NCI-H1092 treated with DMSO at 0.1 percent for 48 hours (cell line): Measurements from ENCODE around the gene FREM3.

Source experiments
- DNase-seq: peaks from one replicate; lab custom pipeline; 2025; lab: John Stamatoyannopoulos, UW

The FREM3 gene

DNA sequence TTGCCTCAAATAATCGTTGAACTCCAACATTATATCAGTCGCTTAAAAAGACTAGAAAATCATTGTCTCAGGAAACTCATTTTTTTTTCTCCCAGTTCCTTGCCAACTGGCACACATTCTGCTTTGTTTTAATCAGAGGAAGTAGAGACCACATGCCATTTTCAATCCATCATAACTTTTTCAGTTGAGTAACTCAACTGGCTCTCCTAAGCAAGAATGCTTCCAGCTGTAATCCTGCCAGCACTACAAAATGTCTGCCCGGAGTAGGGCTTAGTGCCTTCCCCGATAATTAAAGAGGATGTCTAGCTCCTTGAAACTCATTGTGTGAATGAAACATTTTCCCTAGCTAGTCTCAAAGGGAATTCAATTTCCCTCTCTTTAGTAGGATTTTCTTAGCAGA is 33.0 kb downstream of the FREM3 start:
- DNase-seq = no peak

DNA sequence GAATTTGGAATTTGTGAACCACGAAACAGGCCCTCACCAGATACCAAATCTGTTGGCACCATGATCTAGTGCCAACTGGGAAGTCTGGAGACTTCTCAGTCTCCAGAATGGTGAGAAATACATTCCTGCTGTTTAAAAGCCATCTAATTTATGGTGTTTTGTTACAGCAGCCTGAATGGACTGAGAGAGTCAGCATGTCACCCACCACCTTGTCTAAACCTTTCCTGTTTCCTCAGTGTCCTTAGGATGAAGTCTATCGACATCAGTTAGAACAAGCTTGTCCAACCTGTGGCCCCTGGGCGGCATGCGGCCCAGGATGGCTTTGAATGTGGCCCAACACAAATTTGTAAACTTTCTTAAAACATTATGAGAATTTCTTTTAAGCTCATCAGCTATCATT is 42.1 kb downstream of the FREM3 start:
- no peak for DNase-seq

DNA sequence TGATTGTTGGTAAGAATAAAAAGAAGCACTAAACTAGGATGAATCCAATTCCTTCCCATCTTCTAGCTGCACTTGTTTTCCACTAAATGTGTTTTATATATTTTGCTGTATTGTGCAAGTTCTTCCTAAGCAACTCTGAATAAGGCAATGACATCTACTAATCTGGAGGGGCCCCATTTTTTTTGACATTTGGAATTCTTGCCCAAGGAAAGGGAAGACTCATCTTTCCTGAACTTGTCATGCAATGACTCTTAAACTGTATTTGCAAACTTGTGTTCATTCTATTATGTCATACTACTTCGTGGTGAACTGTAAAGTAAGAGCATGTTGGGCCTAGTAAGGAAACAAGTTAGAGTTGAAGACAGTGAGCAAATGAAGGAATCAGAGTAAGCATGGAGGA is 45.9 kb downstream of the FREM3 start:
- no peak for DNase-seq

DNA sequence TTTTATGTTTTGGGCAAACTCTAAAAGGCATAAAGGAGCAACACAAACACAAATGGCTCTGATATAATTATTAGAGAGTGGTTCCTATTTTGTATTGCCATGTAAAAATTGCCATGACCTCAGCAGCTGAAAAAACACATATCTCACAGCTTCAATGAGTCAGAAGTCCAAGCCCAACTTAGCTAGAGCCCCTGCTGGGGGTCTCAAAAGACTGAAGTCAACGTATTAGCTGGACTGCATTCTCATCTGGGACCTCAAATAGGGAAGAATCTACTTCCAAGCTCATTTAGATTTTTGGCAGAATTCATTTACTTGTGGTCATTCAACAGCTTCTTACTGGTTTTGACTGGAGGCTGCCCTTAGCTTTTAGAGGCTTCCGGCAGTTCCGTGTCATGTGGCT is 47.4 kb downstream of the FREM3 start:
- no peak for DNase-seq

DNA sequence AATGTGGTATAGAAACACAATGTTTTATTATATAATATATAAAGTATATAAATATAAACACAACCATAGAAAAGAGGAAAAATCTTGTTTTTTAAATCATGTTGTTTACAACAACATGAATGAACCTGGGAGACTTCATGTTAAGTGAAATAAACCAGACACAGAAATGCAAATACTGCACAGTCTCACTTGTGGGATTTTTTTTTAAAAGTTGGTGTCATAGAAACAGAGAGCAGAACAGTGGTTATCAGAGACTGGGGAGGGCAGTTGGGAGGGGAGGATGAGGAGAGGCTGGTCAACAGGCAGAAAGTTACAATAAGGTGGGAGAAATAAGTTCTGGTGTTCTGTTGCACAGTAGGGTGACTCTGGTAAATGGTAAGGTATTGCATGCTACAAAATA is 57.1 kb downstream of the FREM3 start:
- no peak for DNase-seq

DNA sequence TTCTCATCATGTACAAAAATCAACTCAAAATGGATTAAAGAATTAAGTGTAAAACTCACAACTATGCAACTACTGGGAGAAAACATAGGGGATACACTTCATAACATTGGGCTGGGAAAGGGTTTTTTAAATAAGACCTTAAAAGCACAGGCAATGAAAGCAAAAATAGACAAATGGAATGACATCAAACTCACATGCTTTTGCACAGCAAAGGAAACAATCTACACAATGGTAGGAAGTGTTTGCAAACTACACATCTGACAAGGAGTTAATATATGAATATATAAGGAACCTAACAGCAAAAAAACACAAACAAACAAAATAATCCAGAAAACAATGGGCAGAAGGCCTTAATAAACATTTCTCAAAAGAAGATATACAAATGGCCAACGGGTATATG is 57.9 kb downstream of the FREM3 start:
- no peak for DNase-seq

DNA sequence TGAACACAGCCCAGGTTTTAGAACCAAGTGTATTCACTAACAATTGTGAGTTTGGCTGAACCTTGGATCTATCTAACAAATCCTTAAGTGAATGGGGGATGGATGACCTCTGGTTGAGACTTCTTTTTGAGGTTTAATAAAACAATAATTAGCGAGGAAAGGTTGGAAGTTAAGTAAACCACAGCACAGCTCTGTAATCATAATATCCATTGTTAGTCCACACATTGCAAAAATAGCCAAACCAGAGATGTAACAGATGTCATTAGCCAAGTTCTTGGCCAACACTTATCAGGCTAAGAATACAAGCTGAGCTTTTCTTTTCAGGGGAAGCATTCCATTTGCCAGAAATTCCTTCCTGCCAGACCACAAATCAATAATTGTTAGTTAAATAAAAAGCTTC is 59.1 kb downstream of the FREM3 start:
- no peak for DNase-seq

DNA sequence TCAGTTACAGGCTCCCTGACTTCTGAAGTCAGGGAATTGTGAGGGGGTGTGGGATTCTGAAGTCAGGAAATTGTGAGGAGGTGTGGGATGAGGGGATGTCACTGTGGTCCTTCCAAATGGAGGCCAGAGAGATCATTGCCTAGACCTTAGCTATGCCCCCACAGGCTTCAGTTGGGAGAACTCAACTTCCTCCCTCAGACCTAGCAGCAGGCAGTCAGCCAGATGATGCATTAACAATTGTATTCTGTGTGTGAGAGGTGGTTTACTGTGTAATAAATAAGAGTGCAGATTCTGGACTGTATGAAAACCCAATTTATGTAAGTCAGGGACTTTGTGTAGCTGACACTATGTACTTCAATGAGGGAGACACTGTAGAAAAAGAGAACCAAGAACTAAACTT is 65.7 kb downstream of the FREM3 start:
- no peak for DNase-seq

DNA sequence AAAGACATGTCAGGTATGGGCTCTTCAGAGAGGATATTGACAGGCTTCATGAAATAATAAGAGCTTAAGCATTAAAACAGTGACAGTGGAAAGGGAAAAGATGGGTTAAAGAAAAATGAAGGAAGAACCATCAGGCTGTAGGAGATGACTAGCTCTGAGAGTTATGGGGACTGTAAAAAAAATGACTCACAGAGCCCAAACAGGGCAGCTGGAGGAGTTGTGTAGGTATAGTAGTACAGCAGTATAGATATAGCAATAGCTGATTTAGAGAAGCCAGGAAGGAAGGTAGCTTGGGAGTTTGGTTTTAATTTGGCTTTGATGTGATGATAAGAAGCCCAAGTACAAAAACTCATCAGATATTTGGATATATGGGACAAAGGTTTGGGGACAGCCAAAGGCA is 66.6 kb downstream of the FREM3 start:
- DNase-seq = no peak

DNA sequence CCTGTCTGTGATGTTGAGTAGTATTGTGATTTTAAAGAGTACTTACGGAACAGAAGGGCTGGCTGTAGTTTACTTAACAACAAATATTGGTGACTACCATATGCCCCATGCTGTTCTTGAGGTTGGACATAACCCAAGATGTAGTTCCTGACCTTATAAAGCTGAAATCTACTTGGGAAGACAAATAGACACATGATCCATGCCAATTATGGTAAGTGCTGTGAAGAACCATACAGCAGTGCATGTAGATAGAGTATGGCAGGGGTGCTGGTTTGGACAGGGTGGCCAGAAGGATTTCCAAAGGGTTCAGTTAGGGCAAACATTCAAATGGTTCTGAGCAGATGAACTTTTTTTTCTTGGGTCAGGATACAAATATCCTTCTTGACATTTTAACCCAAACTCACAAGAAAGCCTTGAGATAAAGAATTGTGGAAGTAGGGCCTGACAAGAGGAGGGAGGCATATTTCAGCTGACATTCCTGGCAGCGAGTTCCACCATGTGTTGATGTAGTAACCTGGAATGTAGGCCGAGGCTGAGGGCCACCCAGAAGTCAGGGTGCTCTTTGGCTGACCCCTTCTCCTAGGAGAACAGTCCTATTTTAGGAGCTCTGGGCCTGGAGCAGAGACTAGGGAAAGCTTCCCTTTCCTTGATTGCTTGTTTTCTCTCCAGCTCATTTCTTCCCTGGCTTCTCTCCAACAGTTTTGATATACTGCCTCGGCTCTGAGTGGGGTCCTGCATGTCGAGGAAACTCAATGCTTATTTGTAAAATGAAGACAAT is 74.2 kb downstream of the FREM3 start:
- DNase-seq = peak; percentile 68

DNA sequence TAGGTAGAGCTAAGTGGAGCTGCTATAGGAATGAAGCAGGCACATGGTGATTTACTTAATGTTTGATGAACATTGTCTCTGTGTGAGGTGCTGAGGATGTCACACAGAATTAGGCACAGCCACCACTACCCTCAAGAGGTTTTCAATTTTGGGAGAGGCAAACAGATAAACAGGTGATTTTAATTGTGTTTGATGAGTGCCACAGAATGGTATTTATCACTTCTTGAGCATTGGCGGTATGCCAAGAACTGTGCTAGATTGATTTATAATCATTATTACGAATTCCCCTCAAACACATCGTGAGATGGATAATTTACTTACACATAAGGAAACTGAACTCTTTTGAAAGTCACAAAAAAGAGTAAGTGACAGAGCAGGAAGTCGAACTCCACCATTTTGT is 74.8 kb downstream of the FREM3 start:
- DNase-seq = peak; percentile 42

DNA sequence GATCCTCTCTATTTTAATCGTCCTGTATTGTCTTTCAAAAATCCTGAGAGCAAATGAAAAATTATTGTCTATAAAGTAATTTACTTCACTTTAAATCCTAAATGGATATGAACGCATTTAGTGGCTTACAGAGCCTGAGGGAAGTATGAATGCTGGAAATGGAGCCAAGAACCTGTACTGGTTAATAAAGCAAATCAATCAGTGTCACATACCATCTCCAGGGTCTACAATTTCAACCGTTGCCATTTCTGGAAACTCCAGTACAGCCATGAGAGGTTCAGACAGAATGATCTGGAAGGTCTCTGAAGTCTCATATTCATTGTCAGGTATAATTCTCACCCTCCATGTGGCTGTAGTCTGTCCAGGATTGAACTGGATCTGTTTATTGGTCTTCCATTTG is 76.6 kb downstream of the FREM3 start:
- DNase-seq = no peak

DNA sequence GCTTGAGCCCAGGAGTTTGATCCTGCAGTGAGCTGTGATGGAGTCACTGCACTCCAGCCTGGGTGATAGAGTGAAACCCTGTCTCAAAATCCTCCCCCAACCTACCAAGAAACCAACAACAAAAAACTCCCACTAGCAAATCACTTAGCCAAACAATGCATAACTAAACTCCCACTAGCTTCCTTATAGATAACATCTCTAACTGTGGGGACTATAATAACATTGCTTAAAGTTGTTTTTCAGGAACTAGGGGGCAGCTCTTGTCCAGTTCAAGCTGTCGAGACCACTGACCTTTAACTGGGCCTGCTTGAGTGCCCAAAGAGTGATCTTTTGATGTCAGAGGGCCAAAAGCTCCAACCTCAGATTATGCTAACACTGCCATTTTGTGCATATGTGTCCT is 81.7 kb downstream of the FREM3 start:
- DNase-seq = no peak

DNA sequence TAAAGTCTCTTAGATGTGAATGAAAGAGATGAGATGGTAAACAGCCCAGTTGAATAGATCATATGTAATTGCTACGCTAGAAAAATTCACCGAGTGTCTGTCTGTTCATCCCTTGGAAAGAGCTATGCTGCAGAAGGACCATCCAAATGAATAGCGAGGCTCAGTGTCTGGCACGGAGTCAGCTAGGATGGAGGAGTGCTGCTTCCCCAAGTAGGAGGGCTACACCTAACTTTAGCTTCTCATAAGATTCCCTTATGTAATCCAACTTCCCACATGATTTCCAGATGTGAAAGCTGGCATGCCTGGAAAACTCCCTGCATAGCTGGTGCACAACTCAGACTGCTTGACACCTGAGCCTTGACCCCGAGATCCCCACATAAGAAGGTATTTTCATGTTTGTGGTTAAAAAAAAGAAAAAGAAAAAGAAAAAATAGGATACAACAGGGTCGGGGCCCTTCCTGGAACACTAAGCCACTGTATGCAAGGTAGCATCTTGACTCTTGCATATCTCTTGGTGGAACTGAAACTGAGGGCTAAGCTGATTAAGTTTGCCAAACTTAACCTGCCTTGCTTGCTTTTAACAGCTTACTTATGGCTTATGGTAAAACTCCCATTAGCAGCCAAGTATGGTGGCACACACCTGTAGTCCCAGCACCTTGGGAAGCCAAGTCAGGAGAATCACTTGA is 82.3 kb downstream of the FREM3 start:
- no peak for DNase-seq

DNA sequence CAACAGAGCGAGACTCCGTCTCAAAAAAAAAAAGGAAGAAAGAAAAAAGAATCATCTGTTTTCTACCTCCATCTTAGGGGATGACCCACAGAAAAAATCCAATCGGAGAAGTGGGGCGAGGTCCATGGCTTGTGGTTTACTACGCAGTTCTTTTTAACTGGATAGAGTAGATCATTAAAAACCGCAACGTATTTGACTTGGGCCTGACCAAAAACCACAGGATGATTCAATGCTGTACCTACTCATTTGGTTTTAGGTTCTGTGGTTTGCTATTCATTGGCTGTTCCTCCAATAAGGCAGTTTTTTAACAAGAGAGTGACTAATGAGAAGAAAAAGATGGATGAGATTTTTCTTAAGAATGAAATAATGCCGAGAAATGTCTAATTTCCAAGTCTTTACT is 83.7 kb downstream of the FREM3 start:
- no peak for DNase-seq

DNA sequence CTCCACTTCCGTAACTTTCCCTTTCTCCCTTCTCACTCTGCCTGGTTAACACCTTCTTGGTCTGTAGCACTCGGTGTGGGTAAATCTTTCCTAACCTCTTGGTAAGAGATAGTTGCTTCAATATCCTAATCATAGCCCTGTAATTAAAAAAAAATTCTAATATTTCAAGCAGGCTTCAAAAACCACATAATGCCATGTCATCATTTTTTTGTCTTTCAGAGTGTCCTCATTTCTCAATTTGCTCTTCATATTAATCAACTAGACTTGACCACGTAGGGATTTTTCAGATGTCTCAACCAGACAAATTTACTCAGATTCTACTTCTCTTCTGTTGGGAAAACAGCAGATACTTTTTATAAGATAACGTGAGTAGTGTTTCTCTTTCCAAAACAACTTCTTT is 91.0 kb downstream of the FREM3 start:
- DNase-seq = no peak

DNA sequence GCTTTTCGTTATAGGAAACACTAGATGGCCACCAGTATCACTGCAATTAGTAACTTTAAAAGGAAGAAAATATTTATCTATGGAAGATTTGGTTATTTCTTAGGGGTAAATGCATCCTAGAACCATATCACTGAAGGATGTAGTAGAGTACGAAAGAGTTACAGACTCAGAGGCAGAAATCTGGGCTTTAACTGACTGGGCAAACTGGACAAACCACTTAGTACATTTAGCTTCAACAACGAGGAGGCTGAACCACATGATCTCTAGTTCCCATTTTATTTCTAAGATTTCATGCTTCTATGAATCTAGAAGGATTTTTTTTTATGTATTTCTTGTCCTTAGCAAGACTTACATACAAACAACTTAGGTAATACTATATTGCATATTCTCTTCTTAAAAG is 94.0 kb downstream of the FREM3 start:
- no peak for DNase-seq

DNA sequence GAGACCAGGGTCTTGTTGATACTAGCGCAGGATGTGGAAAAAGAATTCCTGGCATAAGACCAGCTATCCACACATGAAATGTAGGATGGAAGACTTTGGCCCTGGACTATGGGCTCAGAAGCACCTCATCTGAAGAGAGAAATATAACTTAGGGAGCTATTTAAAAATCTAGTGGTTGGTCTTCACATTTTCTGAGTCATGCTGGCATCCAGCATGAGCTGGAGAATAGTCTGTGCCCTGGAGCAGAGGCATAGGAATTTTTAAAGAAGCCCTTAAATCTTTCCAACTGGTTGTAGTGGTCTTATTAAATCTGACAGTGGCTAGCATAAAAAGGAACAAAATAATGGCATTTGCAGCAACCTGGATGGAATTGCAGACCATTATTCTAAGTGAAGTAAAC is 100.6 kb downstream of the FREM3 start:
- no peak for DNase-seq

DNA sequence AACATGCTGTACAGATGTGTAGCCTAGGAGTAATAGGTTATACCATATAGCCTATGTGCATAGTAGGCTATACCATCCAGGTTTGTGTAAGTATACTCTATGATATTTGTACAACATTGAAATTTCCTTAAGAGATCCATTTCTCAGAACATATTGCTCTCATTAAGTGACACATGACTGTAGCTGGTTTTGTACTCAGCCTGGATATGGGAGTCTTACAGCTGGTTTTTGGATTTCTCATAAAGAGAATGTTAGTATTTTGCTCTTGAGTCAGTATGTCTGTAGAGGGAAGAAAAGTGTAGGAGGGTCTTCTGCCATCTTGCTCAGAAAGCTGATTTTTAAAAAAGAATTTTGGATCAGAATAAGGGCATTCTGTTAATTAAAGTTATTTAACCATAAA is 101.7 kb downstream of the FREM3 start:
- DNase-seq = no peak

DNA sequence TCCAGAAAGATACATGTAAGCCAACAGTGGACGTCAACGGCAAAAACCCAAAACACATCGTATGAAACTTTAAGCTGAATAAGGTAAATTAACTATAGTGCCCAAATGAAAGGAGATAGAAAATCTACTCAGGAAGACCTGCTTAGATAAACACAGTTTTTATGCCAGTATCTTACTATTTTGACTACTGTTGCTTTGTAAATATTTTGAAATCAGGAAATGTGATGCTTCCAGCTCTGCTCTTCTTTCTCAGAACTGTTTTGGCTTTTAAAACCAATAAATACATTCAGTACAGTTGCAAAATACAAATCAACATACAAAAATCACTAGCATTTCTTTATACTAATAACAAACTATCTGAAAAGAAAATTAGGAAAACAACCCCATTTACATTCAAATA is 103.2 kb downstream of the FREM3 start:
- DNase-seq = no peak

DNA sequence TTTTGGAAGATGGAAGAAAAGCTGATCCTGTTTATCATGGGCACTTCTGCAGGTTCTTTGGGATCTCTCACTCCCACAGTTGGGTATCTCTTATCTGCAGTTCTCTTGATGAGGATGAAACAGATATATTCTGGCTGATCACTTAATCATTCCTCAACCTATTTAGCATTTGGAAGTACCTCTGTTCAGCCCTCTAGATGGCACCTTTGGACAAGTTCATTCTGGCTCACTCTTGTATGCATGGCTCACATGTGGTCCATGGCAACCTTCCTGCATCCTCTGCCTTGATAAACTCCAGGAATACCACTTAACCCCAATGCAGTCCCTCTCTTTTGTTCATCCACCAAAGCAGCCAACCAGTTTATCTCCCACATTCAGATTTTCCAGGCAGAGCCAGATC is 112.8 kb downstream of the FREM3 start:
- peak; percentile 8 for DNase-seq

DNA sequence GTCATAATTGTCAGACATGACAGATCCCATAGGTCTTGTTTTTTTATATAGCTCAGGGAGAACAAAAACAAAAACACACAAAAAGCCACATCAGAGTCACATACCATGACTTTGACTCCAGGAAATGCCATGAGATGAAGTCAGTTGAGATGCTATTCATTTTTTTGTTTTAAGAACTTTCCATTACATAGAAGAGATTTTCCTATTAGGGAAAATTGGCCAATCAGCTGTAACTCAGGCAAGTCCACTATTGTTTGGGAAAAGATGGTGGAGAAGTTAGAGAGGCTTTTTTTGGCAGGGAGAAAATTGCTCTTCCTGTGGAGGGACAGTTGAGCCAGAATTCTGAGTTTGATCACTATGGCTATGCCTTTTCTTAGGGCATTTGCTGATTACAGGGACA is 114.4 kb downstream of the FREM3 start:
- DNase-seq = no peak

DNA sequence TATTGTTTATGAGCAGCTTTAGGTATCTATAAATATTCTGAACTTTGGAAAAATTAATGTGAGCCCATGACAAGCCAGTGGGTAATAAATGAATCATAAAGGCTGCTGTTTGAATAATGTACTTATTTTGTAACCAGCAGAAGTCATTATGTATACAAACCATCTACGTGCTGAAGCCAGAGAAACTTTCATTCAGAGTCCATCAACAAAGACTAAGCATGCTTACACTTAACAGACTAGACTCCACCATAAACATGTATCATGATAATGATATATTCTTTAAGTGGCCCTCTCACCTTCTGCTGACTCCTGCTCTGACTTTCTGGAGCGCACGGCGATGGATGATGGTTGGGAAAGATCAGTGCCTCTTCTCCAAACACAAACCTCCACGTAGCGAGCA is 114.9 kb downstream of the FREM3 start:
- DNase-seq = no peak

DNA sequence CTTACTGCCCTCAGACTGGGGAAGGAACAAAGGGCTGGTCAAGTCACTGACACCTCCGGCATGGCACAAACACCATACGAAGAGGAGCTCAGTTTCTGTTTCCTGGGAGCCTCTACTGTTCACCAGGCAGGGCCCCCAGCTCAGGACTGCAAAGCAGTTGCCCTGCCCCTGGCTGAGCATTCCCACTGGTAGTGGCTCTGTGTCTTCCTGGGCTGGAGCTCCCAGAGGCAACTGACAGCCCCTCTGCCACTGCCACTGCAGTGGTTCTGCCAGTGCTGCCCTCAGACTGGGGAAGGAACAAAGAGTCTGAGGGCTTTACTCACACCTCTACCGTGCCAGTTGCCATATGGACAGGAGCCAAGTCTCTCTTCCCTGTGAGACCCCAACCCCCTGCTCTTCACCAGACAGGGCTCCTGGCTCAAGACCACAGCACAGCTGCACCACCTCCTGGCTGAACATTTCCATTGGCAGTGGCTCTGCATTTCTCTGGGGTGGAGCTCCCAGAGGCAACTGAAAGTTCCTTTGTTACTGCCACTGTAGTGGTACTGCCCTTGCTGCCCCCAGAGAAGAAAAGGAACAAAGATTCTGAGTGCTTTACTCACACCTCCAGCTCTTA is 119.0 kb downstream of the FREM3 start:
- no peak for DNase-seq
